ENCODE data around the gene BCL6.
"Not testable (repeated sequence)": the region's sequence is repeated elsewhere in the genome, so short reads cannot be mapped to it uniquely, and the experiment has no call there.

The BCL6 gene

GRCh38 chr3:187714404-187714979 lies 30.8 kb downstream of the BCL6 start:
- DNase-seq (ENCODE audit: low read depth in 2 of 2) = peak; percentile 30 to 48

GRCh38 chr3:187713504-187713903 lies 31.8 kb downstream of the BCL6 start:
- no peak for DNase-seq (ENCODE audit: low read depth in 2 of 2)

GRCh38 chr3:187709155-187709554 lies 36.1 kb downstream of the BCL6 start:
- no peak for DNase-seq (ENCODE audit: low read depth in 2 of 2)

GRCh38 chr3:187708696-187709095 lies 36.6 kb downstream of the BCL6 start:
- DNase-seq (ENCODE audit: low read depth in 2 of 2) = no peak

- DNase-seq (ENCODE audit: low read depth in 2 of 2) = no peak
Observed at GRCh38 chr3:187706971-187707370, 38.3 kb downstream of the BCL6 start.

- no peak for DNase-seq (ENCODE audit: low read depth in 2 of 2)
Observed at GRCh38 chr3:187705164-187705563, 40.1 kb downstream of the BCL6 start.

GRCh38 chr3:187702507-187703033 lies 42.7 kb downstream of the BCL6 start, which contains the start of gene RTP2:
TSS of gene RTP2 (minus strand) at chr3:187702557. CDS start at chr3:187702128, 429 bp downstream.
- no peak for DNase-seq (ENCODE audit: low read depth in 2 of 2)

GRCh38 chr3:187700249-187700648 lies 45.0 kb downstream of the BCL6 start:
- DNase-seq (ENCODE audit: low read depth in 2 of 2) = no peak

- no peak for DNase-seq (ENCODE audit: low read depth in 2 of 2)
Observed at GRCh38 chr3:187698499-187699399, 46.5 kb downstream of the BCL6 start.

- DNase-seq (ENCODE audit: low read depth in 2 of 2) = no peak
Observed at GRCh38 chr3:187696021-187696420, 49.2 kb downstream of the BCL6 start.

- no peak for DNase-seq (ENCODE audit: low read depth in 2 of 2)
Observed at GRCh38 chr3:187695449-187695848, 49.8 kb downstream of the BCL6 start.

- DNase-seq (ENCODE audit: low read depth in 2 of 2) = no peak
Observed at GRCh38 chr3:187694801-187695200, 50.5 kb downstream of the BCL6 start.

GRCh38 chr3:187693431-187693830 lies 51.8 kb downstream of the BCL6 start:
- DNase-seq (ENCODE audit: low read depth in 2 of 2) = no peak

GRCh38 chr3:187689984-187690383 lies 55.3 kb downstream of the BCL6 start:
- no peak for DNase-seq (ENCODE audit: low read depth in 2 of 2)

- no peak for DNase-seq (ENCODE audit: low read depth in 2 of 2)
Observed at GRCh38 chr3:187686621-187687273, 58.5 kb downstream of the BCL6 start.

GRCh38 chr3:187685948-187686347 lies 59.3 kb downstream of the BCL6 start:
- DNase-seq (ENCODE audit: low read depth in 2 of 2) = no peak

- no peak for DNase-seq (ENCODE audit: low read depth in 2 of 2)
Observed at GRCh38 chr3:187684880-187685279, 60.4 kb downstream of the BCL6 start.

- DNase-seq (ENCODE audit: low read depth in 2 of 2) = no peak
Observed at GRCh38 chr3:187684444-187684843, 60.8 kb downstream of the BCL6 start.

GRCh38 chr3:187681756-187682155 lies 63.5 kb downstream of the BCL6 start:
- DNase-seq (ENCODE audit: low read depth in 2 of 2) = not testable (repeated sequence)

GRCh38 chr3:187679638-187680396 lies 65.5 kb downstream of the BCL6 start:
- peak; percentile 43 to 59 for DNase-seq (ENCODE audit: low read depth in 2 of 2)

GRCh38 chr3:187678726-187679268 lies 66.5 kb downstream of the BCL6 start:
- DNase-seq (ENCODE audit: low read depth in 2 of 2) = no peak
